ENCODE results near the gene LINC01488.

- TF ChIP-seq CTCF (IDR thresholded peaks at IDR 0.05 in 2 of 3, conservative IDR thresholded peaks at IDR 0.05 in 1 of 3; ENCODE audit: borderline replicate concordance in 1 of 3, insufficient read depth in 1 of 3, low read depth in 2 of 3, low read length in 2 of 3) (no peak), MAX (IDR thresholded peaks at IDR 0.05) (no peak), CEBPB (IDR thresholded peaks at IDR 0.05; ENCODE audit: low read depth) (no peak), ZBTB33 (IDR thresholded peaks at IDR 0.05; ENCODE audit: extremely low read depth, insufficient replicate concordance, low read length) (no peak), POLR2A (IDR thresholded peaks at IDR 0.05; ENCODE audit: borderline replicate concordance, extremely low read depth, insufficient read depth, insufficient read length) (no peak), EZH2phosphoT487 (IDR thresholded peaks at IDR 0.05; ENCODE audit: borderline replicate concordance) (no peak), POLR2AphosphoS5 (IDR thresholded peaks at IDR 0.05; ENCODE audit: low read depth, low read length) (no peak), YY1 (IDR thresholded peaks at IDR 0.05; ENCODE audit: extremely low read depth, insufficient replicate concordance, low read depth, low read length) (no peak), REST (IDR thresholded peaks at IDR 0.05; ENCODE audit: low read depth) (no peak)
These were observed 4.0 kb downstream of the LINC01488 start for GRCh38 chr11:69485337-69486041.
